Occipital lobe (tissue), 3 donors: ENCODE data around the gene ZNF638. TPM values are rescaled to one million over a fixed set of nuclear protein-coding genes. Genes with fewer than 3 reads are reported as not detected.

Source experiments
- DNase-seq: peaks from one replicate; lab custom pipeline; 2025; lab: John Stamatoyannopoulos, UW
- small RNA-seq: library from RNA; depleted of rRNA; stranded (forward); fragments of <200 nt; gene quantifications from one replicate; pipeline ENCODE3, GENCODE V24; 2014
- total RNA-seq: library from RNA; depleted of rRNA; stranded (reverse); fragments of >200 nt; gene quantifications from one replicate; pipeline ENCODE4 v1.2.3, GENCODE V29; 2014

Gene ZNF638
- total RNA-seq, 1 donor from 2014 or later, result 399 TPM

DNA sequence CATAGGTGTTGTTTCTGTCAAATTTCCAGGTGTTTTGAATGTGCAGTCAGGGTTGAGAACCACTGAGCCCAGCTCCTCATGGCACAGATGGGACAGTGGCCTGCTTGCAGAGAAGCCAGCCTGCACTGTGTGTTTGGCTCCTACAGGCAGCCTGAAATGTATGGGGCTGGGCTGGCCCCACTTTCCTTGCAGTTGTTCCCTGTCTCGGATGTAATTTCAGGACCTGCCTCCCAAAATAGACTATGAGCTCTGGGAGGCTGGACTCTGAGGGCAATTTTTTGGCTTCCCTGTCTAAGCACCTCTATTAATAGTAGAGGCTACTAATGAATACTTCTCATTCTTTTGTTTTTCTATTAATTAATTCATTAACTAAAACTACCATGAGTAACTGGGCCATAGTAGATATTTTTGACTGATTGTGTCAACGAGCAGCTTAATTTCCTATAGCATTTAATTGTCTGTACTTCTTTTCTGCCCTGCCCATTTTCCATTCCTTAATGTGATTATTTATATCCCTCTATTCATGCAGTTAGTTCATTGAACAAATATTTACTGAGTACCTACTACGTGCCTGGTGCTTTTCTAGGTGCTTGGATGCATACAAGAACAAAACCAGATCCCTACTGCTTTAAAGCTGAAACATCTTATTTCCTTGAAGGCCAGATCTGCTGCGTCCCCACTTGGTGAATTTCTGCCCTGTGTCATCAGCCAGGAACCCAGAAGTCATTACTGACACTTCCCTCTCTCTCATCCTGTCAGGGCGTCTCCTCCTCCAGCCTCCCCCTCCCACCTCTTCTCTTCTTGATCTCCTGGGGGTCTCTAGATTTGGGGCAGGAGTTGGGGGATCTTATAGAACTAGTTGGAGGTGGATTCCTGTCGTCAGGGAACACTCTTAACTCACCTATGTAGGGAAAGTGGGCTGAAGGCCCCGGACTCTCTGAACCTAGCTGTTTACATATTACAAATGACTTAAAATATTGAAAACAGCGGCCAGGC, 138.1 kb downstream of the ZNF638 start:
- no peak for DNase-seq

DNA sequence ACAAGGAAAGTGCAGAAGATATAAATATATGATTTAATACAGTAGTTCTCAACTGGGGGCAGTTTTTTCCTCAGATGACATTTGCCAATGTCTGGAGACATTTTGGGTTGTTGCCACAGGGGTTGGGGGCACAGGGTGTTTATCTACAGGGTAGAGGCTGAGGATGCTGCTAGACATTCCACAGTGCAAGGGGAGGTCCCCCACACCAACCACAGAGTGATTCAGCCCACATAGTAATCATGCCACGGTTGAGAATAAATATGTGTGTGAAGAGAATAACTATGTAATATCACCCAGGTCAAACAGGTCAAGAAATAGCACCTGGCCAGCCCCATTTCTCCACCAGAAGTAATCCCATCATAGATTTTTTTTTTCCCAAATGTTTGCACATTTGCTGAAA, 139.7 kb downstream of the ZNF638 start:
- no peak for DNase-seq

DNA sequence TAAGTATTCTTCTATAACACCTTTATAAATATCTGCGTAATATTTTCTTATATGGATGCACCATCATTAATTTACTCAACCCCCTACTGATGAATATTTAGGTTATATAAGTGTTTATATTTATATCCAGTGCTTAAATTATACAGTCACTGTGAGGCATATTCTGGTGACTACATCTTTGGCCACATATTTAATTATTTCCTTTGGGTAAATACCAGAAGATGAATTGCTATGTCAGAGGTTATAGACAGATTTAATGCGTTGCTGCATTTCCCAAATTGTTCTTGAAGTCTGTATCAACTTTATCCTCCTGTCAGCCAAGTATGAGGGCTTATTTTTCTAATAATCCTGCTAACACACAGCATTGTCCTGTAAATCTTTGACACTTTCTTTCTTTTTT, 140.4 kb downstream of the ZNF638 start:
- no peak for DNase-seq

DNA sequence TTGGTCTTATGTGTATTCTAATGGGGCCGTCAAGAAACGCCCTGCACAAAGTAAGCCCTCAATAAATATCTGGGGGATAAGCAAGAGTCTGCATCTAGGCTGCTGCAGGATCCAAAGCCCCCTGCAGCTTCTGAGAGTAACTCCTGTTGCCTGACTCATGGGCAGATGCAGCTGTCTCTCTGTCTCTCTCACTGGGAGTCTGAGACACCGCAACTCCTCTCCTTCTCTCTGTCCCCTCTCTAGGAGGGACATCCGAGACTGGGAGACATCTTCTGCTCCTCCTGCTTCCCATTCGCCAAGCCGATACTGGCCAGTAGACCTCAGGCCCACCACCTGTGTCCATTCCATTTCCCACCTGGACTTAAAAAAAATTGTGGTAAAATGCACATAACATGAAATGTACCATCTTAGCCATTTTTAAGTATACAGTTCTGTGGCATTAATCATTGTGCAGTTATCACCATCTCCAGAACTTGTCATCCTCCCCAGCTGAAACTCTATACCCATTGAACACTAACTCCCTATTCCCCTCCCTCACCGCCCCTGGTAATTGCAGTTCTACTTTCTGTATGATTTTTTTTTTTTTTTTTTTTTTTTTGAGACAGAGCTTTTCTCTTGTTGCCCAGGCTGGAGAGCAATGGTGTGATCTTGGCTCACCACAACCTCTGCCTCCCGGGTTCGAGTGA, 141.9 kb downstream of the ZNF638 start:
- no peak for DNase-seq

DNA sequence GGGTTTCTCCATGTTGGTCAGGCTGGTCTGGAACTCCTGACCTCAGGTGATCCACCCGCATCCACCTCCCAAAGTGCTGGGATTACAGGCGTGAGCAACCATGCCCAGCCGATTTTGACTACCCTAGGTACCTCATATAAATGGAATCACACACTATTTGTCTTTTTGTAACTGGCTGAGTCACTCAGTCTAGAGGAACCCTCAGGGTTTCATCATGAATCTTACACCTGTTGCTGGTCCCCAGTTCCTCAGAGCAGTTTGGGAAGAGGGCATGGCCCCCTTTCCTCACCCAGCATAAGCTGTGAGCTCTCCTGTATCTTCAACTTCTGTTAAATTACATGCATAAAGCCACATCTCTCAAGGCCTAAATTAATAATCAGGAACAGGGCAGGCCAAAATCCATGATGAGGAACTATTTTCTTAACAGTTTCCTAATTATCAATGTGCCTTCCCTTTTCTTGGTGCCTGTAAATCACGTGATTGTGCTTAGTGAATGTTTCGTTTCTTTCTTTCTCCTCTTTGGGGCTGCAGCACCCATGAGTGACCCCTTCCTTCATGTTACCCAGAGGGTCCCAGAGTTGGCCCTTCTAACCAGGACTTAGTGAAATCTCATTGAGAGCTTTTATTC, 142.6 kb downstream of the ZNF638 start:
- no peak for DNase-seq

DNA sequence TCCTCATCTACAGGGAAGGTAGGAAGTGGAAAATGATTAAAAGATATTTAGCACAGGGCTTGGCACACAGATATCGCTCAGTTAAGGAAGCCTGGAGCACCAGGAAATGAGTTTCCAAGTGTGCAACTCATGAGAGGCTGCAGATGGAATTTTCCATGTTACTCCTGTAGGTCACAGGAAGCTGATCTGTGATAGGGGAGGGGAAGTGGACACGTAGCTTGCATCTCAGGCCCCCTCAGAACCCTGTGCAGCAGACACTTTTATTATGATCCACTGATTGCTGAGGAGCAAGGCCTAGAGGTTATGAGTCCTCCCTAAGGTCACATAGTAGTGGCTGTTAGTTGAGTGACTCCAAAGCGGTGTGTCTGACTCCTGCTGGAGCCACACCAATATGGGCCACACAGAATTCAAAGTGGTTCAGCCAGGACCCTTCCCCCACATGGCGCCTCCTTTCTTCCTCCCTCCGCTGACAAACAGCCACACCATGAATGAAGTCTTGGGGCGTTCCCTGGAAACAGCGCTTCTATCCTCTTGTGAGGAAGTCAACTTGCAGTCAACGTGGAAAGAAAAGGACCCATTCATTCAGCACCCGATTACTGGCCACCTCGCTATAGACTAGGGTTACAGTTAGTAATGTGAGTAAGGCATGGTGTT, 143.3 kb downstream of the ZNF638 start:
- no peak for DNase-seq

DNA sequence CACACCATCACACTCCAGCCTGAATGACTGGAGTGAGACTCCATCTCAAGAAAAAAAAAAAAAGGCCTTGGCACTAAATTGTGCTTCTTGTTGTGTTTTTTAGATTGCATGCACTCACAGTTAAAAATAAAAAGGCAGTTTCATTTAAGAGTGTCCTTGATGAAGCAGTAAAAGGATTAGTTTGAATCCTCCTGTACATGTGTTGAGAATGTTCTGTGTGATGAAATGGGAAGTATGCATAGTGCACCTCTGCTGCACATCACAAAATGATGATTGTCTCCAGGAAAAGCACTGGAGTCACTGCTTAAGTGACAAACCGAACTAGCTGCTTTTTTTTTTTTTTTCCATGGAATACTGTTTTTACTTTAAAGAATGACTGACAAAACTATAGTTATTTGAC, 144.9 kb downstream of the ZNF638 start:
- no peak for DNase-seq

DNA sequence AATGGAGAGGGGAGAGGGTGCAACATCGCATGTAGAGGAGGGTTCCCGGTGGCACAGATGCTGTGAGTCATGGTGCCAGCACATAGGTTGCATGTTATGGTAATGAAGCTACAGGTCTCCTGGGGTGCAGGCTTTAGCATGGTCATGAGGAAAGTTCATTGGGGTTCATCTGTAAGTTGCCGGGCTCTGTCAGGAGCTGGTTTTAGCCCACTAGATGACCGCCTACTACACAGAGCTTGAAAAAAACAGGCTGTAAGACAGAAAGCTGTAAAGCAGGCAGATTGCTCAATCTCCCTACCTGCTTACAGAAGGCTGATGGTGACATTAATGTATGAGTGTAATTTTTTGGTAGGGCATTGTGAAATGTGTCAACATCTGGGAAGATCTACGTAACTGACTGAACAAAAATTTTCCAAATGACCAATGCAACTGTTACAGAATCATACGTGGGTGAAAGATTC, 145.7 kb downstream of the ZNF638 start:
- no peak for DNase-seq

DNA sequence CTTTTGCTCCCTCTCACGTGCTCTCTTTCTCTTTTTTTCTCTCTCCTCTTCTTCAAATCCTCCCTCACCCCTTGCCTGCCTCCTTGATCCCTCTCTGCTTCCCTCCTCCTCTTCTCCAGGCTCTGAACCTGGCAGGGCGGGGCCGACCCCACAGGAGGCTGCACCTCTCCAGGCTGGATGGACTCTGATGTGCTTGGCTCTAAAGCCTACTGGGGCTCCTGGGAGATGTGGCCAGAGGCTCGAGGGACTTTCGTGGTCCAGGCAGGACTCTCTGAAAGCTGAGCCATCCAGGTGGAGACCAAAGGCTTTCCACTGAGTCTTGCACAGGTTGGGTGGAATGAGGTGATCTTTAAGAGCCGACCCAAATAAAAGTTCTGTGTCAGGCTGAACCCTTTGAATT, 147.2 kb downstream of the ZNF638 start:
- DNase-seq, result no peak

DNA sequence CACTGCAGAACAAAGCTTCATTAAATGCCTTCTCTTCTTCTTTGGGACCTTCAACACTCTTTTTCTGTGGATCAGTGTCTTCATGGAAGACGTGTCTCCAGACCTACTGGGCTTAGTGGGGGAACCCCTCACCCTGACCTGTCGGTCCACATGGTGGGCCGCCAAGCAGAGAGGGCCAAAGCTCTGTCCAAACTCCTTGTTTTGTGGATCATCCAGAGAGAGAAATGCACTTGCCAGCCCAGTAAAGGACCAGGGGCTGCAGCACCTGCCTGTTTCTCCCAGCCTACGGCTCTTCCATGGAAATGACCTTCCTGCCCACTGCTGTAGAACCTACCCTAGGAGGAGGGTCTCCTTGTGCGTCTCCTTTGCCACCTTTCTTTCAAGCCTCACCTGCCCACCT, 147.7 kb downstream of the ZNF638 start:
- no peak for DNase-seq

DNA sequence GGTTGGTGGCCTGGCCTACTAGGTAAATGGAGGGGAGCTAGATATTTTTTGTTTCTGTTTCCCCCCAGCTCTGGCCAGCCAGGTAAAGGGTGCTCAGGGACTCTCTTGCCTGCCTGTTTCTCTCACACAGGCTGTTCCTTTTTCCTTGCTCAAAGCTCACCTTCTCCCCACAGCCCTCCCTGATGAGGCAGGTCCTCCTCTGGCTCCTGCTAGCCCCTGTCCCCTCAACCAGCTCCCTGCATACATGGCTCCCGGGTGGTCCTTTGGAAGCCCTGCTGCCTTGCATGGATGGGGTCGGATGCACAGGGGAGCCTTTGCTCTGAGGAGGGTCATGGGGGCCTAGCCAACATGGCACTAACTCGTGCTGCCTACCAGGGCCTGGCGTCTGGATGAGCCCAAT, 149.5 kb downstream of the ZNF638 start:
- DNase-seq, result no peak

DNA sequence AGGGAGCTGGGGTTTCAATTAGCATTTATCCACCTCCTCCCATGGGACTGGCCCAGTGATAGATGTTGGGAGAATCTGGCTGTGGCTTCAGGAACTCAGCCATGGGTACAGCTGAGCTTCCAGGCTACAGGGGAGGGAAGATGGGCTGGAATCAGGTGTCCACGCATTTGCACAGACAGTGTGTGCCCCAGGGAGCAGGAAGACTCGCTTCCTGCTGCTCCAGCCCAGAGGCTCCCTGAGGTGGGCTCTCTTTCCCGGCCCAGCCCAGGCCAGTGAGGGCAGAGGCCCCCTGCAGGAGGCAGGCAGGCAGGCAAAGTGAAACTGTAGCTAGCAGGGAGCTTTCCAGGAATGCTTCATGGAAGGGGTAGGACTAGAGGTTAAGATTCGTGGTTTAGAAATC, 150.5 kb downstream of the ZNF638 start:
- DNase-seq, result no peak

DNA sequence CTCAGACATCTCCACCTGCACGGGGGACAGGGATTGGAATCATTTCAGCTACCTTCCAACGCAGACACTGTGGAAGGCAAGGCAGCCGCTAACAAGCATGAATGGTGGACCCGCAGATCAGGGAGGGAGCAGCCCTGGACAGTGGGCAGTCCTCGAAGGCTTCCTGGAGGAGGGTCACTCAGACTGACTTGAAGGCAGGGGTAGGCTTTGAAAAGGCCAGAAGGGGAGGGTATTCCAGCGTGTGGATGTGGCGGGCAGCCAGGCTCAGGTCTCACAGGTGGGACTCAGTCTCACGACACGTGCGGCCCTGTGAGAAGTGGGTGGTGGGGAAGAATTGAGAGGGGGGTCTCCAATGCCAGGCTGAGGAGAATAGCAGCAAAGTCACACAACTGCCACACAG, 151.7 kb downstream of the ZNF638 start:
- no peak for DNase-seq

DNA sequence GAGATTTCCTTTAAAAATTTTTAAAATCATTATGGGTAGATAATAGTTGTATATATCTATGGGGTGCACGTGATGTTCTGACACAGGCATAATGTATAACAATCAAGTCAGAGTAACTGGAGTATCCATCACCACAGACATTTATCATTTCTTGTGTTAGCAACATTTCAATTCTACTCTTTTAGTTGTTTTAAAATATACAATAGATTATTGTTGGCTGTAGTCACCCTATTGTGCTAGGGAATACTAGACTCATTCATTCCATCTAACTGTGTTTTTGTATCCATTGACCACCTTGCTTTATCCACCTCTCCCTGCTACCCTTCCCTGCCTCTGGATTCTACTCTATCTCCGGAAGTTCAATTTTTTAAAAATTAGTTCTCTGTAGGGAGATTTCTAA, 152.8 kb downstream of the ZNF638 start:
- DNase-seq, result no peak

Small RNAs within 50 kb of the gene (small RNA-seq; reads per million reads assigned to genes)
- gene RNU6-105P, result not detected

Other genes with a start within 250 kb of the ZNF638 start
- 10.3 TPM for gene MCEE, start 201.6 kb upstream of the ZNF638 start, total RNA-seq
- gene MPHOSPH10, start 201.1 kb upstream of the ZNF638 start, total RNA-seq, result 28.9 TPM
- 19.0 TPM for gene PAIP2B, start 104.7 kb upstream of the ZNF638 start, total RNA-seq
- 0.47 TPM for gene DYSF, start 121.8 kb downstream of the ZNF638 start, total RNA-seq